HG03135 (cell line): ENCODE results near the gene PRIMPOL.

ENCODE experiments used
- ATAC-seq: cut with Tn5 transposase; IDR thresholded peaks from one replicate; pipeline ENCODE4 v1.9.1; 2021; ENCODE audit warnings: mild to moderate bottlenecking, moderate library complexity; ENCODE audit not compliant: unreplicated experiment

The PRIMPOL gene

GRCh38 chr4:184666670-184667069 lies 17.1 kb downstream of the PRIMPOL start:
- ATAC-seq: no peak

GRCh38 chr4:184668096-184668495 lies 18.6 kb downstream of the PRIMPOL start:
- no peak for ATAC-seq

GRCh38 chr4:184668511-184669114 lies 19.1 kb downstream of the PRIMPOL start:
- ATAC-seq: no peak

- no peak for ATAC-seq
Observed at GRCh38 chr4:184669251-184669650, 19.7 kb downstream of the PRIMPOL start.

GRCh38 chr4:184671101-184671500 lies 21.6 kb downstream of the PRIMPOL start:
- no peak for ATAC-seq

GRCh38 chr4:184672741-184673140 lies 23.2 kb downstream of the PRIMPOL start:
- ATAC-seq: no peak

- no peak for ATAC-seq
Observed at GRCh38 chr4:184674011-184674410, 24.5 kb downstream of the PRIMPOL start.

- ATAC-seq: no peak
Observed at GRCh38 chr4:184675018-184675417, 25.5 kb downstream of the PRIMPOL start.

GRCh38 chr4:184675821-184676492 lies 26.4 kb downstream of the PRIMPOL start:
- ATAC-seq: no peak

GRCh38 chr4:184680698-184681097 lies 31.2 kb downstream of the PRIMPOL start:
- ATAC-seq: no peak

GRCh38 chr4:184681916-184682315 lies 32.4 kb downstream of the PRIMPOL start:
- ATAC-seq: no peak

- no peak for ATAC-seq
Observed at GRCh38 chr4:184684491-184685189, 35.1 kb downstream of the PRIMPOL start.

GRCh38 chr4:184688005-184688404 lies 38.5 kb downstream of the PRIMPOL start:
- ATAC-seq: no peak

- ATAC-seq: no peak
Observed at GRCh38 chr4:184688447-184688846, 38.9 kb downstream of the PRIMPOL start.

GRCh38 chr4:184689681-184690080 lies 40.1 kb downstream of the PRIMPOL start:
- no peak for ATAC-seq

GRCh38 chr4:184693056-184693455 lies 43.5 kb downstream of the PRIMPOL start:
- no peak for ATAC-seq

- no peak for ATAC-seq
Observed at GRCh38 chr4:184694412-184694956, 44.9 kb downstream of the PRIMPOL start.

- ATAC-seq: no peak
Observed at GRCh38 chr4:184695178-184695896, 45.8 kb downstream of the PRIMPOL start.

- ATAC-seq: no peak
Observed at GRCh38 chr4:184697956-184698355, 48.4 kb downstream of the PRIMPOL start.

GRCh38 chr4:184699941-184700340 lies 50.4 kb downstream of the PRIMPOL start:
- ATAC-seq: no peak

GRCh38 chr4:184702114-184702513 lies 52.6 kb downstream of the PRIMPOL start:
- no peak for ATAC-seq
